K562 (cell line): ENCODE data around the gene FAM240A. TPM values are rescaled to one million over a fixed set of nuclear protein-coding genes. Genes with fewer than 3 reads are reported as not detected.
A peak's percentile ranks its signal among the peaks of the same experiment; 100 is the strongest.

Source experiments
- ILK ChIP-seq: fragments of 450-650 bp; IDR thresholded peaks from 2 replicates; pipeline ENCODE4 v1.6.1; 2016; ENCODE audit warnings: missing genetic modification characterization, low read depth, mild to moderate bottlenecking, missing compliant biosample characterization, moderate library complexity, borderline replicate concordance
- KDM5B ChIP-seq: fragments of 200-600 bp; sonication (generic); IDR thresholded peaks from 2 replicates; pipeline ENCODE4 v1.6.1; 2012; ENCODE audit warnings: low read depth, mild to moderate bottlenecking, moderate library complexity, low read length, control low read depth, inconsistent platforms; ENCODE audit not compliant: insufficient replicate concordance
- L3MBTL2 ChIP-seq: fragments of 450-650 bp; IDR thresholded peaks from 2 replicates; pipeline ENCODE4 v1.6.1; 2016; ENCODE audit warnings: mild to moderate bottlenecking, moderate library complexity
- NFIX ChIP-seq: fragments of 250-450 bp; sonication (Bioruptor Pico); IDR thresholded peaks from 2 replicates; pipeline ENCODE4 v1.4.0; 2020; ENCODE audit warnings: low read depth, mild to moderate bottlenecking, moderate library complexity
- RBM39 ChIP-seq: fragments of 200-400 bp; formaldehyde crosslinking; optimal IDR thresholded peaks from 2 replicates; pipeline ENCODE3; 2018; ENCODE audit warnings: low read depth, low read length
- TBL1XR1 ChIP-seq, 2 experiments: IDR thresholded peaks; 2 replicates each; pipeline ENCODE4 v1.6.1; 2012; ENCODE audit warnings: improper control_type of control experiment in 2 of 2, low read length in 2 of 2, mild to moderate bottlenecking in 1 of 2
- polyA plus RNA-seq, 8 experiments: library from polyadenylated mRNA; depleted of rRNA in 4 of 8; stranded (reverse) in 5 of 8; unstranded in 3 of 8; fragments of >200 nt; fragmentation: Nextera tagmentation in 2 of 8; fragmentation: Illumina TruSeq in 1 of 8; extraction: Ambion mirVana in 2 of 8; extraction: Trizol in 1 of 8; gene quantifications; 2 replicates each; pipeline versions ENCODE4 v1.2.1 to v1.2.3, GENCODE V29; 2011 to 2014; ENCODE audit warnings: inconsistent platforms in 1 of 8, missing spikeins in 1 of 8
- total RNA-seq, 7 experiments: library from RNA; depleted of rRNA in 6 of 7; stranded (reverse); fragments of >200 nt in 6 of 7; fragmentation: Illumina TruSeq in 2 of 7; extraction: Trizol in 2 of 7; gene quantifications; 2 replicates each; pipeline versions ENCODE4 v1.2.1 to v1.2.3, GENCODE V29; 2011 to 2021; ENCODE audit warnings: low replicate concordance in 1 of 7
- TF ChIP-seq, protein P1 (sequence below): fragments of 450-650 bp; IDR thresholded peaks from 2 replicates; pipeline ENCODE4 v1.6.1; 2016; ENCODE audit warnings: mild to moderate bottlenecking, moderate library complexity
- TF ChIP-seq, protein P2 (sequence below): fragments of 250-450 bp; sonication (Bioruptor Pico); IDR thresholded peaks from 2 replicates; pipeline ENCODE4 v1.4.0; 2020

Gene FAM240A
- total and polyA plus RNA-seq, 9 of the 15 experiments (the other 6 are each of a cell fraction or from before 2014, with no cell fraction given) = not detected

DNA sequence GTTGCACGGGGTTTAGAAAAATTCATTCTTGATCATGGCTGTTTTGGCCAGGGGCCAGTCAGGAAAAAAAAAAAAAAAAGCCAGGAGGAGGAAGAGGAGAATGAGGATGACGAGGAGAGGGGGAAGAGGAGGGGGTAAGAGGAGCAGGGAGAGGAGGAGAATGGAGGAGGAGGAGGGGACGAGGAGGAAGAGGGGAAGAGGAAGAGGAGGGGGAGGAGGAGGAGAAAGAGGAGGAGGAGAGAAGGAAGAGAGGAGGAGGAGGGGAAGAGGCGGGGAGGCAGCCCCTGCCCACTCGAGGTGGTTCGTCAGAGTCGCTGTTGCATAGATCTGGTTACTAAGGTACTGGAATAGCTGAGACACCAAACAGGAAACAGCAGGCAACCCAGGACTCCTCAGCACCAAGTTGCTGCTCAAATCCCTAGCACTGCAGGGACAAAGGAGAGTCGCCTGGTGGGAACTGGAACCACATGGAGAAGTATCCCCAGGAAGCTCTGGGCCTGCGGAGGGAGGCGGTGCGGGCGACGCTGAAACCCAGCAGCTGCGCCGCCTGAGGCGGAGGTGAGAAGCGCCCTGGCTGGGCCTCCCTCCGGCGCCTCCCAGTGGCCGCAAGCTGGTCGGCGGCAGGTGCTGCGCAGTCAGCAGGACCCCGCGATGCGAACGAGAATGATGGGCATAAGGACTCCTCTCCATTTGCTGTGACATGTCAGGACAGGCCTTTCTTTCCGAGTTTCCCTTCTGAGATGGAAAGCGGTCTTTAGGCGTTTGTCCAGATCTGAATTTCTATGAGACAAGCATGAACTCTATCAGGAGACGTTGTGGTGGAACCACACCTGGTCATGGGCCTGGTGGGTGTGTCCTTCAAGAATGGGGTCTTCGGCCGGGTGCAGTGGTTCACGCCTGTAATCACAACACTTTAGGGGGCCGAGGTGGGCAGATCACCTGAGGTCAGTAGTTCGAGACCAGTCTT is 17.5 kb downstream of the FAM240A start (continued):
- TF ChIP-seq, protein P1, sequence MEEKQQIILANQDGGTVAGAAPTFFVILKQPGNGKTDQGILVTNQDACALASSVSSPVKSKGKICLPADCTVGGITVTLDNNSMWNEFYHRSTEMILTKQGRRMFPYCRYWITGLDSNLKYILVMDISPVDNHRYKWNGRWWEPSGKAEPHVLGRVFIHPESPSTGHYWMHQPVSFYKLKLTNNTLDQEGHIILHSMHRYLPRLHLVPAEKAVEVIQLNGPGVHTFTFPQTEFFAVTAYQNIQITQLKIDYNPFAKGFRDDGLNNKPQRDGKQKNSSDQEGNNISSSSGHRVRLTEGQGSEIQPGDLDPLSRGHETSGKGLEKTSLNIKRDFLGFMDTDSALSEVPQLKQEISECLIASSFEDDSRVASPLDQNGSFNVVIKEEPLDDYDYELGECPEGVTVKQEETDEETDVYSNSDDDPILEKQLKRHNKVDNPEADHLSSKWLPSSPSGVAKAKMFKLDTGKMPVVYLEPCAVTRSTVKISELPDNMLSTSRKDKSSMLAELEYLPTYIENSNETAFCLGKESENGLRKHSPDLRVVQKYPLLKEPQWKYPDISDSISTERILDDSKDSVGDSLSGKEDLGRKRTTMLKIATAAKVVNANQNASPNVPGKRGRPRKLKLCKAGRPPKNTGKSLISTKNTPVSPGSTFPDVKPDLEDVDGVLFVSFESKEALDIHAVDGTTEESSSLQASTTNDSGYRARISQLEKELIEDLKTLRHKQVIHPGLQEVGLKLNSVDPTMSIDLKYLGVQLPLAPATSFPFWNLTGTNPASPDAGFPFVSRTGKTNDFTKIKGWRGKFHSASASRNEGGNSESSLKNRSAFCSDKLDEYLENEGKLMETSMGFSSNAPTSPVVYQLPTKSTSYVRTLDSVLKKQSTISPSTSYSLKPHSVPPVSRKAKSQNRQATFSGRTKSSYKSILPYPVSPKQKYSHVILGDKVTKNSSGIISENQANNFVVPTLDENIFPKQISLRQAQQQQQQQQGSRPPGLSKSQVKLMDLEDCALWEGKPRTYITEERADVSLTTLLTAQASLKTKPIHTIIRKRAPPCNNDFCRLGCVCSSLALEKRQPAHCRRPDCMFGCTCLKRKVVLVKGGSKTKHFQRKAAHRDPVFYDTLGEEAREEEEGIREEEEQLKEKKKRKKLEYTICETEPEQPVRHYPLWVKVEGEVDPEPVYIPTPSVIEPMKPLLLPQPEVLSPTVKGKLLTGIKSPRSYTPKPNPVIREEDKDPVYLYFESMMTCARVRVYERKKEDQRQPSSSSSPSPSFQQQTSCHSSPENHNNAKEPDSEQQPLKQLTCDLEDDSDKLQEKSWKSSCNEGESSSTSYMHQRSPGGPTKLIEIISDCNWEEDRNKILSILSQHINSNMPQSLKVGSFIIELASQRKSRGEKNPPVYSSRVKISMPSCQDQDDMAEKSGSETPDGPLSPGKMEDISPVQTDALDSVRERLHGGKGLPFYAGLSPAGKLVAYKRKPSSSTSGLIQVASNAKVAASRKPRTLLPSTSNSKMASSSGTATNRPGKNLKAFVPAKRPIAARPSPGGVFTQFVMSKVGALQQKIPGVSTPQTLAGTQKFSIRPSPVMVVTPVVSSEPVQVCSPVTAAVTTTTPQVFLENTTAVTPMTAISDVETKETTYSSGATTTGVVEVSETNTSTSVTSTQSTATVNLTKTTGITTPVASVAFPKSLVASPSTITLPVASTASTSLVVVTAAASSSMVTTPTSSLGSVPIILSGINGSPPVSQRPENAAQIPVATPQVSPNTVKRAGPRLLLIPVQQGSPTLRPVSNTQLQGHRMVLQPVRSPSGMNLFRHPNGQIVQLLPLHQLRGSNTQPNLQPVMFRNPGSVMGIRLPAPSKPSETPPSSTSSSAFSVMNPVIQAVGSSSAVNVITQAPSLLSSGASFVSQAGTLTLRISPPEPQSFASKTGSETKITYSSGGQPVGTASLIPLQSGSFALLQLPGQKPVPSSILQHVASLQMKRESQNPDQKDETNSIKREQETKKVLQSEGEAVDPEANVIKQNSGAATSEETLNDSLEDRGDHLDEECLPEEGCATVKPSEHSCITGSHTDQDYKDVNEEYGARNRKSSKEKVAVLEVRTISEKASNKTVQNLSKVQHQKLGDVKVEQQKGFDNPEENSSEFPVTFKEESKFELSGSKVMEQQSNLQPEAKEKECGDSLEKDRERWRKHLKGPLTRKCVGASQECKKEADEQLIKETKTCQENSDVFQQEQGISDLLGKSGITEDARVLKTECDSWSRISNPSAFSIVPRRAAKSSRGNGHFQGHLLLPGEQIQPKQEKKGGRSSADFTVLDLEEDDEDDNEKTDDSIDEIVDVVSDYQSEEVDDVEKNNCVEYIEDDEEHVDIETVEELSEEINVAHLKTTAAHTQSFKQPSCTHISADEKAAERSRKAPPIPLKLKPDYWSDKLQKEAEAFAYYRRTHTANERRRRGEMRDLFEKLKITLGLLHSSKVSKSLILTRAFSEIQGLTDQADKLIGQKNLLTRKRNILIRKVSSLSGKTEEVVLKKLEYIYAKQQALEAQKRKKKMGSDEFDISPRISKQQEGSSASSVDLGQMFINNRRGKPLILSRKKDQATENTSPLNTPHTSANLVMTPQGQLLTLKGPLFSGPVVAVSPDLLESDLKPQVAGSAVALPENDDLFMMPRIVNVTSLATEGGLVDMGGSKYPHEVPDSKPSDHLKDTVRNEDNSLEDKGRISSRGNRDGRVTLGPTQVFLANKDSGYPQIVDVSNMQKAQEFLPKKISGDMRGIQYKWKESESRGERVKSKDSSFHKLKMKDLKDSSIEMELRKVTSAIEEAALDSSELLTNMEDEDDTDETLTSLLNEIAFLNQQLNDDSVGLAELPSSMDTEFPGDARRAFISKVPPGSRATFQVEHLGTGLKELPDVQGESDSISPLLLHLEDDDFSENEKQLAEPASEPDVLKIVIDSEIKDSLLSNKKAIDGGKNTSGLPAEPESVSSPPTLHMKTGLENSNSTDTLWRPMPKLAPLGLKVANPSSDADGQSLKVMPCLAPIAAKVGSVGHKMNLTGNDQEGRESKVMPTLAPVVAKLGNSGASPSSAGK = peak; percentile 84
- TF ChIP-seq L3MBTL2 (peak; percentile 95), TBL1XR1 (IDR thresholded peaks at IDR 0.05; ENCODE audit: low read length in 2 of 2) (no peak), ILK (tag) (no peak), RBM39 (peak; percentile 86), NFIX (no peak), KDM5B (no peak)
- TF ChIP-seq, protein P2, sequence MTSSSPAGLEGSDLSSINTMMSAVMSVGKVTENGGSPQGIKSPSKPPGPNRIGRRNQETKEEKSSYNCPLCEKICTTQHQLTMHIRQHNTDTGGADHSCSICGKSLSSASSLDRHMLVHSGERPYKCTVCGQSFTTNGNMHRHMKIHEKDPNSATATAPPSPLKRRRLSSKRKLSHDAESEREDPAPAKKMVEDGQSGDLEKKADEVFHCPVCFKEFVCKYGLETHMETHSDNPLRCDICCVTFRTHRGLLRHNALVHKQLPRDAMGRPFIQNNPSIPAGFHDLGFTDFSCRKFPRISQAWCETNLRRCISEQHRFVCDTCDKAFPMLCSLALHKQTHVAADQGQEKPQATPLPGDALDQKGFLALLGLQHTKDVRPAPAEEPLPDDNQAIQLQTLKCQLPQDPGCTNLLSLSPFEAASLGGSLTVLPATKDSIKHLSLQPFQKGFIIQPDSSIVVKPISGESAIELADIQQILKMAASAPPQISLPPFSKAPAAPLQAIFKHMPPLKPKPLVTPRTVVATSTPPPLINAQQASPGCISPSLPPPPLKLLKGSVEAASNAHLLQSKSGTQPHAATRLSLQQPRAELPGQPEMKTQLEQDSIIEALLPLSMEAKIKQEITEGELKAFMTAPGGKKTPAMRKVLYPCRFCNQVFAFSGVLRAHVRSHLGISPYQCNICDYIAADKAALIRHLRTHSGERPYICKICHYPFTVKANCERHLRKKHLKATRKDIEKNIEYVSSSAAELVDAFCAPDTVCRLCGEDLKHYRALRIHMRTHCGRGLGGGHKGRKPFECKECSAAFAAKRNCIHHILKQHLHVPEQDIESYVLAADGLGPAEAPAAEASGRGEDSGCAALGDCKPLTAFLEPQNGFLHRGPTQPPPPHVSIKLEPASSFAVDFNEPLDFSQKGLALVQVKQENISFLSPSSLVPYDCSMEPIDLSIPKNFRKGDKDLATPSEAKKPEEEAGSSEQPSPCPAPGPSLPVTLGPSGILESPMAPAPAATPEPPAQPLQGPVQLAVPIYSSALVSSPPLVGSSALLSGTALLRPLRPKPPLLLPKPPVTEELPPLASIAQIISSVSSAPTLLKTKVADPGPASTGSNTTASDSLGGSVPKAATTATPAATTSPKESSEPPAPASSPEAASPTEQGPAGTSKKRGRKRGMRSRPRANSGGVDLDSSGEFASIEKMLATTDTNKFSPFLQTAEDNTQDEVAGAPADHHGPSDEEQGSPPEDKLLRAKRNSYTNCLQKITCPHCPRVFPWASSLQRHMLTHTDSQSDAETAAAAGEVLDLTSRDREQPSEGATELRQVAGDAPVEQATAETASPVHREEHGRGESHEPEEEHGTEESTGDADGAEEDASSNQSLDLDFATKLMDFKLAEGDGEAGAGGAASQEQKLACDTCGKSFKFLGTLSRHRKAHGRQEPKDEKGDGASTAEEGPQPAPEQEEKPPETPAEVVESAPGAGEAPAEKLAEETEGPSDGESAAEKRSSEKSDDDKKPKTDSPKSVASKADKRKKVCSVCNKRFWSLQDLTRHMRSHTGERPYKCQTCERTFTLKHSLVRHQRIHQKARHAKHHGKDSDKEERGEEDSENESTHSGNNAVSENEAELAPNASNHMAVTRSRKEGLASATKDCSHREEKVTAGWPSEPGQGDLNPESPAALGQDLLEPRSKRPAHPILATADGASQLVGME (CRISPR knock-in tag) = no peak
